GM19324 (cell line): Measurements from ENCODE around the gene ALG9.
"Not testable (repeated sequence)": the region's sequence is repeated elsewhere in the genome, so short reads cannot be mapped to it uniquely, and the experiment has no call there.

Experiments used
- ATAC-seq: cut with Tn5 transposase; IDR thresholded peaks from one replicate; pipeline ENCODE4 v1.9.1; 2021; ENCODE audit warnings: mild to moderate bottlenecking, moderate library complexity; ENCODE audit not compliant: unreplicated experiment, low FRiP score

ALG9 gene

GRCh38 chr11:111801135-111801534 is 70.2 kb downstream of the ALG9 start:
- no peak for ATAC-seq

DNA sequence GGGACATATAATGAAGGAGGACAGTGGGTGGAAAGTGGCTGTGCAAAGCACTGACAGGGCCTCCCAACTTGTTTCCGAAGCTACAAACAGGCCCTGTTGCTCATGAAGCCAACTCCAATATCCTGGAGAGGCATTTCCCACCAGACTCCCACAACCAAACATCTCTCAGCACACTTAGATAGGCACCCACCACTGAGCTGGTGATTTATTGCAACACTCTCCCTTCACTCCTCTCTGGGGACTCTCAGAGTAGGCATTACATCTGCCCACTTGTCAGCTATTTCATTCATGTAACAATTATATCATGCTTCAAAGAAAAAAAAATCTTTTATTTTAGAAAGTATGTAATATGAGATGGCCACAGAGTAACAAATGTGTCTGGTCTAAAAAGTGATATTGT is 73.1 kb downstream of the ALG9 start:
- no peak for ATAC-seq

GRCh38 chr11:111797145-111797581 is 74.2 kb downstream of the ALG9 start:
- ATAC-seq: no peak

DNA sequence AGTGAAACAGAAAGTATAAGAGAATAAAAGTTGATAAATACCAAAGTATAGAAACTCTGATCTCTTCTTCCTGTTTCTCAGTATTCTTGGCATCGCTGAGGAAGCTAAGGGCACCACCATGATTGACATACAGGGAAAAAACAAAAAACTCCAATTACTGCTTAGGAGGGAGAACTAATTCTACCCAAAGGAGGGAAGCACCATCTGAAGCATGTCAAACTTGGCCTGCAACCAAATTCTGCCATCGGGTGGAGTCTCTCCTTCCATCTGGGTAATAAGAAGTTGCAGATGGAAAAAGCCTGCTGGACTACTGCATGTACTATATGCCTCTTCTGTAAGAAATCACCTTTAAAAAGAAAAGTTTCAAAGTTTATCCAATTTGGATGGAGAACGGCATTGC is 74.7 kb downstream of the ALG9 start:
- ATAC-seq: no peak

DNA sequence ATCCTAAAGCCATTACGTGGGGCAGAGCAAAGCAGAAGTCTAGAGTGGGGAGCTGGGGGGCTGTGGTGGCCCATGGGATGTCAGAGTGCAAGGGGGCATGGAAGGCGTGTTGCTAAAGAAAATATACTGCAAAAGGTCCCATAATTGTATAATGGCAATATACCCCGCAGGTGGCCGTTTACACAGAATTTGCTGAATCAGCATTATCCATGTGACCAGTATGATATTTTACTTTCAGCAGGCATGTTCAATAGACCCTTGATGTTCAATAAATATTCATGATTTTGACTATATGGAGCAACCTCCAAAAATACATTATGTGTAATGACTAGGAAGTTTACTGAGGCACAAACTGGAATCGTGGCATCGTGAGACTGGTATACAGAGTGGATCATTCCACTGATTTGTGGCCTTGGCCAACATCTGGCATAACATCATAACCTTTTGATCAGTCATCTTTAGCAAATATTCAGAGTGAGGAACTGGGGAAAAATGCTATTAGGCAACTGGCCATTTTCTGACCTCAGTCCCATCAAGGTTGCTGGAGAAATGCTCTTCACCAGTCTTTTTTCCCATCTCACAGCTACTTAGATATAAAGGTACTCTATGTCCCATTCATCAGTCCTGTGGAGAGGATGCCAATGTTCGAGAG is 75.9 kb downstream of the ALG9 start:
- no peak for ATAC-seq

GRCh38 chr11:111793863-111794262 is 77.5 kb downstream of the ALG9 start:
- no peak for ATAC-seq

DNA sequence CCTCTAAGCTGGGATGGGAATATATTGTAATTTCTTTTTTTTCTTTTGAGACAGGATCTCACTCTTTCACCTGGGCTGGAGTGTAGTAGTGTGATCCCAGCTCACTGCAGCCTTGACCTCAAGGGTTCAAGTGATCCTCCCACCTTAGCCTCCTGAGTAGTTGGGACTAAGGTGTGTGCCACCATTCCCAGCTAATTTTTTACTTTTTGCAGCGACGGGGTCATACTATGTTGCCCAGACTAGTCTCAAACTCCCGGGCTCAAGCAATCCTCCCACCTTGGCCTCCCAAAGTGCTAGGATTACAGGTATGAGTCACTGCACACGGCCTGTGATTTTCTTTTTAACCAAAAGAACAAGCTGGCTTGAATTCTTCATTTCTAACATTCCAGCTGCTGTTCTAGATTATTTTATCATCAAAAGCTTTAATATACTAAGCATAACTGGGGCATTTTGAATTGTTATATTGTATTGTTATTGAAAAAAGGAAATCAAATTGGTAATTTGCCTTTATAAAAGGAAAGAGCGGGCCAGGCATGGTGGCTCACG is 78.4 kb downstream of the ALG9 start:
- ATAC-seq: no peak

DNA sequence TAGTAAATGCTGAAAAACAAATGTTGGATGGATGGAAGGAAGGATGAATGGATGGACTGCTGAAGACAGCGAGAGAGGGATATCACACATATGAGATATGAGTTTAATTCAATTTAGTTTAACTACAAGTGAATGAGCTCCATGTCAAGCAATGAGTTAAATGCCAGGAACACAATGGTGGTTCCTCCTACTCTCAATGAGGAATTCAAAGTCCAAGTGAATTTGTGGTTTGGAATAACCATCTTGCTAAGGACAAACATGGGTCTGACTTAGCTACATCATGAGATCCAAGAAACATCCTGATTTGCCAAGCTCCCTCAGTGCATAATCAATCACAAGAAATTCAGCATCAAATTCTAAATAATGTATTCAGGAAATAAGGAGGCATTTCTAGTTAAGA is 79.1 kb downstream of the ALG9 start:
- ATAC-seq: no peak

- ATAC-seq: no peak
These were observed 82.9 kb downstream of the ALG9 start for GRCh38 chr11:111788464-111788863.

DNA sequence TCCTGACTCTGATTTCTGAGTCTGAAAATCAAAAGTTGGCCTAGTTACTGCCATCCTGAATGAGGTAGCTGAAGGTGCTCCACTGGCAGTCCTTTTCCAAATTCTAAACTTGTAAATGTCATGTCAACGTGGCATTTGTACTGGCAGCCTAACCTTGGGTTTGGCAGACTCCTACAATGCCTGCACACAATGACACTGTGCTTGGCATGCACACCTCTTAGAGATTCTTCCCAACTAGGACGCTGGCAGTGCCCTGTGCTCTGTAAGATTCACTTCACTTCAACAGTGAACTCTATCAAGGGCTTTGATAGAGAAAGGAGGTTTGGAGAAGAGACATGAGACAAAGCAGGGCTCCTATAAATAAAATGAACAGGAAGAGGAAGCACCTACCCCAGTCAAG is 83.3 kb downstream of the ALG9 start:
- ATAC-seq: no peak

- ATAC-seq: no peak
These were observed 85.4 kb downstream of the ALG9 start for GRCh38 chr11:111785886-111786412.

- no peak for ATAC-seq
These were observed 86.3 kb downstream of the ALG9 start for GRCh38 chr11:111785076-111785475.

GRCh38 chr11:111784311-111784710 is 87.1 kb downstream of the ALG9 start:
- not testable (repeated sequence) for ATAC-seq

- ATAC-seq: no peak
These were observed 89.2 kb downstream of the ALG9 start for GRCh38 chr11:111782109-111782741.

DNA sequence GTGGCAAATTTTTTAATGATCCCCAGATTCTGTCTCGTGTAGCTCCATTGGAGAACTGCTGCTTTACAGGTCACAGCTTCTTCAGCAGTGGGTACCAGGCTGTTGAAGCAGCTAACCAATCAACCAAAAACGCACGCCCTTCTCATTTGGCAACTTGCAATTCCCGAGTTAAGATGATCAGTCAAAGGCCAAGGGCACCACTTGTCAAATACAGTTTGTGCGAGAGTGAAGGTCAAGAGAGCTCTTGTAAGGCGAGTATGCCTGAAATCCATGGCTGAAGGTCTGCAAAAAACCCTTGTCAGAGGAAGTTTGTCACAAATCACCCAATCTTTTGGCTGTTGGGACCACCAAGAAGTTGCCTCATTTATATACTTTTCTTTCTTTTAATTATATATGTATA is 92.3 kb downstream of the ALG9 start:
- no peak for ATAC-seq

DNA sequence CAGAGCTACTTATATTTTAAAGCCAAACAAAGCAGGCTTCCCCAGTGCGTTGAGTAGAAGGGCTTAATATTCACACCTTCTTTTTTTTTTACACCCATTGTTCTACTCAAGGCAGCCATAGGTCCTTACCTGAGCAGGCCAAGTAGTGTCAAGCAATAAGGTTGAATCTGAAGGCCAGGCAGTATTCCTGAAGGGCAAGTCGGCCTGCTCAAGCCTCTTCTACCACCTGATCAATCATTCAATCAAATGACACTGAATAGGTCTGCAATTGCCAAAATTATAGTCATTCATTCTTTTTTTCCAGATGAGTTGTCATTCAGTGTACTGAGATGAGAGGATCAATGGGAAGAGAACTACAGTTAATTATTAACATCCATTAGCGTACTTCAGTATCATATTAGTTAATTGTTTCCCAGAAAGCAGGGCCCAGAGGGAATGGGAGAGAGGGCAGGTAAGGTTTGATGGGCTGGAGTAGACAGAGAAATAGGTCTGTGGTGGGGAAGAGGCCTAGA is 93.3 kb downstream of the ALG9 start:
- ATAC-seq: no peak

GRCh38 chr11:111777094-111778046 is 94.0 kb downstream of the ALG9 start:
- peak; percentile 63 for ATAC-seq

- peak; percentile 92 for ATAC-seq
These were observed 94.8 kb downstream of the ALG9 start for GRCh38 chr11:111776398-111777093.

- no peak for ATAC-seq
These were observed 96.2 kb downstream of the ALG9 start for GRCh38 chr11:111774955-111775710.
